ENCODE results near the gene LHPP.

Gene LHPP

DNA sequence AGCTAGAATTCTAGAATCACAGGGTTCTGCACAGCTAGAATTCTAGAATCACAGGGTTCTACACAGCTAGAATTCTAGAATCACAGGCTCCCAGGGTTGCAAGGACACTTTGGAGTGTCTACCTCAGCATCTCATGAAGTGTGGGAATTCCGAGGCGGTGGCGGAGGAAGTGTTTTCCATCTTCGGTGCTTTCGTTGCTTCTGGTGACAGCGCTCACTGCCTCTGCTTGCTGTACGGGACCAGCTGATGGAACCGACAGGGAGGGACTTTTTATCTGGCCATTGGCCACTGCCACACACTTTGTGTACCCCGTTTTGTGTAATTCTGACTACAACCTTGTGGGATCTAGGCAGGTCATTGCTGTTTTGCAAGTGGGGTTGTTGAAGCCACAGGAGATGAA is 29.5 kb downstream of the LHPP start:
- H3K36me3 ChIP-seq (ENCODE audit: insufficient read depth, low read length) = peaks cover 6% of the 10 kb centered on the region
- H3K9me2 ChIP-seq (ENCODE audit: low read depth, low read length) = no peaks in the 10 kb centered on the region
- H3K79me2 ChIP-seq (ENCODE audit: insufficient read depth, low read length) = no peaks in the 10 kb centered on the region
- peaks cover 5% of the 10 kb centered on the region for H3K9me3 ChIP-seq (ENCODE audit: low read length)
- no peaks in the 10 kb centered on the region for H3K4me1 ChIP-seq (ENCODE audit: insufficient read depth, low read length, severe bottlenecking)
- no peak overlapping the region for H3K27ac ChIP-seq (ENCODE audit: low read depth, low read length, poor library complexity, severe bottlenecking)
- H2AFZ ChIP-seq (ENCODE audit: low read length) = no peak overlapping the region
- H3K9ac ChIP-seq (ENCODE audit: low read length) = no peak overlapping the region
- H3F3A ChIP-seq (ENCODE audit: insufficient read depth, low read length) = no peaks in the 10 kb centered on the region
- H3K4me2 ChIP-seq (ENCODE audit: low read length) = no peak overlapping the region
- TF ChIP-seq, protein P1, sequence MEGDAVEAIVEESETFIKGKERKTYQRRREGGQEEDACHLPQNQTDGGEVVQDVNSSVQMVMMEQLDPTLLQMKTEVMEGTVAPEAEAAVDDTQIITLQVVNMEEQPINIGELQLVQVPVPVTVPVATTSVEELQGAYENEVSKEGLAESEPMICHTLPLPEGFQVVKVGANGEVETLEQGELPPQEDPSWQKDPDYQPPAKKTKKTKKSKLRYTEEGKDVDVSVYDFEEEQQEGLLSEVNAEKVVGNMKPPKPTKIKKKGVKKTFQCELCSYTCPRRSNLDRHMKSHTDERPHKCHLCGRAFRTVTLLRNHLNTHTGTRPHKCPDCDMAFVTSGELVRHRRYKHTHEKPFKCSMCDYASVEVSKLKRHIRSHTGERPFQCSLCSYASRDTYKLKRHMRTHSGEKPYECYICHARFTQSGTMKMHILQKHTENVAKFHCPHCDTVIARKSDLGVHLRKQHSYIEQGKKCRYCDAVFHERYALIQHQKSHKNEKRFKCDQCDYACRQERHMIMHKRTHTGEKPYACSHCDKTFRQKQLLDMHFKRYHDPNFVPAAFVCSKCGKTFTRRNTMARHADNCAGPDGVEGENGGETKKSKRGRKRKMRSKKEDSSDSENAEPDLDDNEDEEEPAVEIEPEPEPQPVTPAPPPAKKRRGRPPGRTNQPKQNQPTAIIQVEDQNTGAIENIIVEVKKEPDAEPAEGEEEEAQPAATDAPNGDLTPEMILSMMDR (IDR thresholded peaks at IDR 0.05; ENCODE audit: low read length) = no peak
- TF ChIP-seq EZH2 (IDR thresholded peaks at IDR 0.05; ENCODE audit: borderline replicate concordance, low read length) = no peak
- no peak overlapping the region for H3K4me3 ChIP-seq (ENCODE audit: low read depth, low read length, poor library complexity, severe bottlenecking)
- H3K27me3 ChIP-seq (ENCODE audit: insufficient read depth, low read length) = no peaks in the 10 kb centered on the region
- H4K20me1 ChIP-seq (ENCODE audit: insufficient read depth, low read length) = no peaks in the 10 kb centered on the region

- no peaks in the 10 kb centered on the region for H3K9me2 ChIP-seq (ENCODE audit: low read depth, low read length)
Measured at GRCh38 chr10:124492266-124492665, 30.6 kb downstream of the LHPP start.

DNA sequence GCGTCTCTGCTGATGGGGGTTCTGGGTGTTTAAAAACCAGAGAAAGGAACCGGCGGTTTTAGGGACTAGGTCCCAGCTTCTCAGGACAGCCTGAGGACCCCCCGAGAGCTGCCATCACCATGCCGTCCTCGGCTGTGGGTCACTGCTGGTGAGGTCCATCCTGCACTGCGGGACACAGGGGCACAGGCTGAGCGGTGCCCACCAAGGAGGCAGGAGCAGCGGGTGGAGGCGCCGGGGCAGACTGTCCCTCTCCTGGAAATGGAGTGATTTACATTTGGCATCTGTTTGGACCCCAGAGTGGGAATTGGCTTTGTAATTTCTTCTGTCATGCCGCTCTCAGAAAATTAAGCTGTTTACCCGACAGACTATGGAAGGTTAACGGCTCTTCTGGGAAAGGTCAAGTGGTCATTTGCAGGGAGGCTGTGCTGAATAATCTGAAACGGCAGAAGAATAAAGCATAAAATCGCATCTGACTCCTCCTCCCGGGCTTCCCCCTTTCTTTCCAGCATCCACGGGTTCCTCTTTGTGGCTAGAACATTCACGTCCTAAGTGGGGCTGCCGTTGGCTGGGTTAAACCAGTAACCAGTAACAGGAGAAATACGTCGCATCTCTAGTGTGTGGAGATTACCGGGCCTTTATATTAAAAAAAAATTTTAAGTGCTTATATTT is 31.7 kb downstream of the LHPP start:
- Histone ChIP-seq H4K20me1 (ENCODE audit: insufficient read depth, low read length) (no peaks in the 10 kb centered on the region), H3F3A (ENCODE audit: insufficient read depth, low read length) (no peaks in the 10 kb centered on the region), H3K36me3 (ENCODE audit: insufficient read depth, low read length) (peaks cover 6% of the 10 kb centered on the region; the same call in 1 of the 2 replicates), H3K9me2 (ENCODE audit: low read depth, low read length) (no peaks in the 10 kb centered on the region), H3K9ac (ENCODE audit: low read length) (no peak overlapping the region), H3K27me3 (ENCODE audit: insufficient read depth, low read length) (no peaks in the 10 kb centered on the region), H3K4me1 (ENCODE audit: insufficient read depth, low read length, severe bottlenecking) (no peaks in the 10 kb centered on the region), H2AFZ (ENCODE audit: low read length) (no peak overlapping the region), H3K4me2 (ENCODE audit: low read length) (no peak overlapping the region), H3K4me3 (ENCODE audit: low read depth, low read length, poor library complexity, severe bottlenecking) (no peak overlapping the region), H3K9me3 (ENCODE audit: low read length) (no peaks in the 10 kb centered on the region), H3K79me2 (ENCODE audit: insufficient read depth, low read length) (no peaks in the 10 kb centered on the region), H3K27ac (ENCODE audit: low read depth, low read length, poor library complexity, severe bottlenecking) (no peak overlapping the region)
- TF ChIP-seq, protein P1 (IDR thresholded peaks at IDR 0.05; ENCODE audit: low read length) = no peak
- no peak for TF ChIP-seq EZH2 (IDR thresholded peaks at IDR 0.05; ENCODE audit: borderline replicate concordance, low read length)

More at GRCh38 chr10:124492266-124492665, 30.6 kb downstream of the LHPP start:
- Histone ChIP-seq H3K4me1 (ENCODE audit: insufficient read depth, low read length, severe bottlenecking) (no peaks in the 10 kb centered on the region), H3K27ac (ENCODE audit: low read depth, low read length, poor library complexity, severe bottlenecking) (no peak overlapping the region), H3K79me2 (ENCODE audit: insufficient read depth, low read length) (no peaks in the 10 kb centered on the region), H3K9me3 (ENCODE audit: low read length) (no peaks in the 10 kb centered on the region), H3K27me3 (ENCODE audit: insufficient read depth, low read length) (no peaks in the 10 kb centered on the region), H3K4me3 (ENCODE audit: low read depth, low read length, poor library complexity, severe bottlenecking) (no peak overlapping the region), H2AFZ (ENCODE audit: low read length) (no peak overlapping the region), H3K36me3 (ENCODE audit: insufficient read depth, low read length) (peaks cover 6% of the 10 kb centered on the region; the same call in 1 of the 2 replicates), H4K20me1 (ENCODE audit: insufficient read depth, low read length) (no peaks in the 10 kb centered on the region), H3K9ac (ENCODE audit: low read length) (no peak overlapping the region), H3K4me2 (ENCODE audit: low read length) (no peak overlapping the region), H3F3A (ENCODE audit: insufficient read depth, low read length) (no peaks in the 10 kb centered on the region)
- TF ChIP-seq, protein P1 (IDR thresholded peaks at IDR 0.05; ENCODE audit: low read length) = no peak
- TF ChIP-seq EZH2 (IDR thresholded peaks at IDR 0.05; ENCODE audit: borderline replicate concordance, low read length) = no peak
